ELF-1 (cell line): ENCODE measurements around the gene LMOD1.
"Not testable (repeated sequence)": the region's sequence is repeated elsewhere in the genome, so short reads cannot be mapped to it uniquely, and the experiment has no call there.

Experiments used
- DNase-seq: peaks from one replicate; pipeline ENCODE4 v3.0.0-alpha.2; 2016; ENCODE audit warnings: low read depth, low spot score

The LMOD1 gene

DNA sequence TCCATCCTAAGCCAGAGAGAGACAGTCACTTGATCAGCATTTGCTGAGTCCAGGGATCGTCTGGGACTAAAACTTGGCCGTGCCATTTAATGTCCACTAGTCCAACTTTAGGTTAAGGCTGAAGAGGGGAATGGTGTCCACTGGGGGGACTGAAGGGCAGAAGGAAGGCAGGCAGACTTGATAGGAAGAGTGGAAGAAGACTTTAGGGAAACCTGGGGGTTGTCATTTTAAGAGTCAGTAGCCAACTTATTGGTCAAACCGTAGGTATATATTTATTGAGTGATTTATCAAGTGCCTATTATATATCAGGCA is 1.3 kb upstream of the LMOD1 start:
- no peak for DNase-seq

- DNase-seq = no peak
These were observed 505 bp downstream of the LMOD1 start for GRCh38 chr1:201945863-201946223.

DNA sequence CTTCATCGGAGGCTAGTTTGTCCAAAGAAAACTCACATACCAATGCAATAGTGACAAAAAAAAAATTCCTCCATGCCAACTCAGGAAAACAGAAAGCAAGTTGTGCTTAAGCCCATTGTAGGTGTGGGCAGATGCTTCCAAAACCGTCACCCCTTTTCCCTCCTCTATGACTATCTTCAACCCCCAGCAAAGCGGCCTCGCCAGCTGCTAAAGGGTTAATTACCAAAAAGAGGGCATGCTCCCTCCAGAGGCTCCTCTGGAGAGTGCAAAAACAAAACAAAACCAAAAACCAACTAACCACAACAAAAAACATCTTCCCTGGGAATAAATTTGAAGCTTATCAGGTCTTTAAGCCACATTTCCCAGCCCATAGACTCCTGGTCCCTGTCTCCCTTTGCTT is 1.2 kb downstream of the LMOD1 start:
- no peak for DNase-seq

GRCh38 chr1:201944639-201945038 is 1.7 kb downstream of the LMOD1 start:
- no peak for DNase-seq

GRCh38 chr1:201944002-201944401 is 2.3 kb downstream of the LMOD1 start:
- no peak for DNase-seq

- no peak for DNase-seq
These were observed 4.2 kb downstream of the LMOD1 start for GRCh38 chr1:201942129-201942495.

GRCh38 chr1:201941420-201942128 is 4.8 kb downstream of the LMOD1 start:
- peak; percentile 94 for DNase-seq

GRCh38 chr1:201940316-201940715 is 6.0 kb downstream of the LMOD1 start:
- DNase-seq = not testable (repeated sequence)

GRCh38 chr1:201939574-201939973 is 6.8 kb downstream of the LMOD1 start:
- DNase-seq = no peak

- no peak for DNase-seq
These were observed 7.2 kb downstream of the LMOD1 start for GRCh38 chr1:201939148-201939547.

- DNase-seq = peak; percentile 67
These were observed 7.8 kb downstream of the LMOD1 start for GRCh38 chr1:201938440-201939035.

DNA sequence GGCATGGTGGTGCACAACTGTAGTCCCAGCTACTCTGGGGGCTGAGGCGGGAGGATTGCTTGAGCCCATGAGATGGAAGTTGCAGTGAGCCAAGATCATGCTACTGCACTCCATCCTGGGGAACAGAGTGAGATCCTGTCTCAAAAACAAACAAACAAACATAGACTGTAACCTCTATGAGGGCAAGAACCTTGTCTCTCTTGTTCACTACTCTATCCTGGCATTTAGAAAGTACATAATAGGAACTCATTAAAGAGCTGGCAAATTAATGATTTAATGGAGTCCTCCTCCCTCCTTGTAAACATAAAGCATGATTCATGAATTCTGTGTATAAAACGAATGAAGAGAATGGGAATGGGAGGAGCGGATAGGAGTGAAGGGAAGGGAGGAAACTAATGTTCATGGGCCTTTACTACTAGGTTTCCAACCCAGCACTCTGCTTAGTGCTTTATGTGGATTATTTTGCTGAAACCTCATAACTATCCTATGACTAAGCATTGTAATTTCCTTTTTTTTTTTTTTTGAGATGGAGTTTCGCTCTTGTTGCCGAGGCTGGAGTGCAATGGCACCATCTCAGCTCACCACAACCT is 8.6 kb downstream of the LMOD1 start:
- DNase-seq = no peak

GRCh38 chr1:201933840-201934430 is 12.4 kb downstream of the LMOD1 start:
- DNase-seq = no peak

DNA sequence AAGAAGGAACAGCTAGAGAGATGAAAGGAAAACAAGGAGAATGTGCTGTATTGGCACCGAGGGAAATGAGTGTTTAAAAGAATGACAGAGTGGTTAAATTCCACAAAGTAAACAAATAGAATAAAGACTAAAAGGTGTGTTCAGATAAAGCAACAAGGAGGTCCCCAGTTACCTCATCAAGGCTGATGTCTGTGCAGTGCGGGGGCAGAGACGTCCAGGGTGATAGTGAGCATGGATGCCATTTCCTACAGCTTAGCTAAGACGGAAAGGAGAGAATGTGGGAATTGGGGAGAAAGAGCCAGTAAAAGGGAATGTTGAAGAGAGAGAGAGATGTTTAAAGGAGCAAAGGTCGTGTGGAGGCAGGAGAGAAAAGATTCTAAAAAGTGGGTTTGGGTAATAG is 15.5 kb downstream of the LMOD1 start:
- no peak for DNase-seq

DNA sequence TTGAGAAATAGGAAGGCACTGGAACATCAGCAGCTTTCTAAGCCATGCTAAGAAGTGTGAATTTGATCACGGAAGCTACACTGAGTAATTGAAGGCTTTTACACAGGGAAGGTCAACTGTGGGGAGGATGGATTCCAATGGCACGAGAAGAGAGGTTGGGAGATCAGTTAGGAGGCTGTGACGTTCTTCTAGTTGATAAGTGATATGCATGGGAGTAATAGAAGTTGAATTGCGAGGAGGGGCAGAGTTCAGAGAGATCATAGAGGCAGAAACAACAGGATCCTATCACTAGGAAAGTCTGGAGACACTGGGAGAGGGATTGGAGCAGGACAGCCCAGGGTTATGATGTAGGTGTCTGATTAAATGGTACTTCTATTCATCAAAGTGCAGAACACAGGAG is 16.2 kb downstream of the LMOD1 start:
- DNase-seq = no peak

DNA sequence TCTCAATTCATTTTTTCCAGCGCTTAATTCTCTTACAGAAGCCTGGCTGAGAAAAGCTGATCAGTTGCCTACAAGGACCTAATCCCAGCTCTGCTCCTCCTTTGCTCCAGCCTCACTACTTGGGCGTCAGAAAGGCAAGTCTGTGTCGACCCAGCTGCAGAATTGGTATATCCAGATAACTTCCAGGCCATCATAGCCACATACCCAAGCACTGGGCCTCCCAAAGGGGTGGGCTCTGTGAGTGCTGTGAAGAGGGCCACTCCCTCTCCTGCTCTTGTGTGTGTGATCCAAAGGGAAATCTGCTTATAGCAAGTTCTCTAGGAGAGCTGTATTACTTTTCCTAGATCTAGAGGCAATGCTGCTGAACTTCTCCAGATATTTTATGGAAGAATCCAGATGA is 18.1 kb downstream of the LMOD1 start:
- no peak for DNase-seq

DNA sequence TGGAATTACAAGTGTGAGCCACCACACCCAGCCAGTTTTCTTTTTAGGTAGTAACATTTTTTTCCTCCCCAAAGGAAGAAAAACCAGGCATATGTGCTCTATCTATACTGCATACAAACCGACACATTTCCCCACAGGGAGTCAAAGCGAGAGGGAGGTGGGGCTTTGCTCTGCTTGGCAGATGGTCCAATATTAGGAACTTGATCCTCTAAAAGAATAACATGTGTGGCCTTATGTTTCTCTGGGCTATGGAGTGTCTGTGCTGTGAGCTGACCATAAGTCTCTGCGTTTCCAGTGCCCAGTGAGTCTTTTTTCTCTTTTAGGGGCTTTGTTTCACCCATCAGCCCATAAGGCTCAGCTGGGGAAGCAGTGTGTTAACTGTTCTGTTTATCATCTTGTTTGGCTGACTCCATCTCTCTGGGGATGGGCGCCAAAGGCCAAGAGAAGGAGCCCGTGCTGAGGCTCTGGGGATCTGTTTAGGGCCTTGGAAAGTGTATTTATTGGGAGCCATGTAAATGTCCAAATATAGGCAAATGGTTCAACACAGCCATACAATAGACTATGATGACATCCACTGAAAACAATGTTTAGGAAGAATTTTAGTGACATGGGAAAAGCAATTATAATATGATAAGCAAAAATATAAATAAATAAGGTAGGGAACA is 20.2 kb downstream of the LMOD1 start:
- no peak for DNase-seq

DNA sequence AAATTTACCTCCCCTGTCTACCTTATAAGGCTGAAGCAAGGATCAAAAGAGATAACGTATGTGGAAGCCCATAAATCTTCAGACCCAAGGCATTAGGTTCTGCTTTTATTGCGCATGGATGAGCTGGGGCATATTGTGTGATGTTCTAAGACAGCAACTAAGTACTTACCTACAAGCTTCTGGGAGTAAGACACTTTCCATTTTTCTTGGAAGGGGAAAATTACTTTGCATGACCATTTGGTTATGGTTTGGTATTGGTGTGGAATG is 21.1 kb downstream of the LMOD1 start:
- DNase-seq = no peak

DNA sequence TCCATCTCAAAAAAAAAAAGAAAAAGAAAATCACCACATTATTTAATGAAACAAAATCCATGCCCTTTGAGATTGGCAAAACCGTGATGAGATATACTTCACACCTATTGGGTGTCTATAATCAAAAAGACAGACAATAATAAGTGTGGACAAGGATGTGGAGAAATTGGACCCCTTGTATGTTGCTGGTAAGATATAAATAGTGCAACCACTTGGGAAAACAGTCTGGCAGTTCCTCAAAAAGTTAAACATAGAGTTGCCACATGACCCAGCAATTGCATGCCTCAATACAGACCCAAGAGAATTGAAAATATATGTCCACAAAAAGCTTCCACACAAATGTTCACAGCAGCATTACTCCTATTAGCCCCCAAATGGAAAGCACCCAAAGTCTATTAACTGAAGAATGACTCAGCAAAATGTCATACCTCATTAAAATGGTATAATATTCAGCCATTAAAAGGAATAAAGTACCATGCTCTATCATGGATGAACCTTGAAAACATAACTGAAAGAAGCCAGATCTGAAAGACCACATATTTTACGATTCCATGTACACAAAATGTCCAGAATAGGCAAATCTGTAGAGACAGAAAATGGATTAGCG is 24.3 kb downstream of the LMOD1 start:
- no peak for DNase-seq

- DNase-seq = no peak
These were observed 28.0 kb downstream of the LMOD1 start for GRCh38 chr1:201918343-201918742.

DNA sequence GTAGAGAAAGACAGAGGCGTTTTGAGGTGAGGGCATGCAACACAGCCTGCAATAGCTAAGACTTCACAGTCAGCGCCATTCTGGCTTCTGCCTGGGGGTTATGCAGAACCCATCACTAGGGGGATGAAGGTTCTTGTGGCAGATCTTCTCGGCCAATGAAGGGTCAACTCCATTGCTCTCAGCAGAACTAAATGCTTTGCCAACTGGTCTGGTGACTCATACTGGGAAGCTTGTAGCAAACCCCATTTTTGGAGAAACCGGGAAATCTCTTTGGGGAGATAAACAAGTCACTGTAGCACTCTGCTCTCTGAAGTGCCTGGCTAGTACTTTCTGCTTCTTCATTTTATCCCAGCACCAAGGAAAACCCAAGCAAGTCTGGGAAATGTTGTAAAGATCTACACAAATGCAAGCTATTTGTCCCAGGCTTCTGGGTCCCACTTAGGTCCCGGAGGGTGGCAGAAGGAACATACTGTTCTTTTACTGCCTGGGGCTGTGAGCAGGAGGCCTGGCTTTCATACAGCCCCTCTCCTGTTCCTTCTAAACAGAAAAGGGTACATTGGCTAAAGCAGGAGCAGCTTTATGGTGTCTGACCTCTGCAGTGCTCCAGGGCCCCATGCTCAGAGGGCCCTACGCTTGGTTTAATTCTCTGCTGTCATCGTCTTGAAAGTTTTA is 28.9 kb downstream of the LMOD1 start:
- DNase-seq = no peak

DNA sequence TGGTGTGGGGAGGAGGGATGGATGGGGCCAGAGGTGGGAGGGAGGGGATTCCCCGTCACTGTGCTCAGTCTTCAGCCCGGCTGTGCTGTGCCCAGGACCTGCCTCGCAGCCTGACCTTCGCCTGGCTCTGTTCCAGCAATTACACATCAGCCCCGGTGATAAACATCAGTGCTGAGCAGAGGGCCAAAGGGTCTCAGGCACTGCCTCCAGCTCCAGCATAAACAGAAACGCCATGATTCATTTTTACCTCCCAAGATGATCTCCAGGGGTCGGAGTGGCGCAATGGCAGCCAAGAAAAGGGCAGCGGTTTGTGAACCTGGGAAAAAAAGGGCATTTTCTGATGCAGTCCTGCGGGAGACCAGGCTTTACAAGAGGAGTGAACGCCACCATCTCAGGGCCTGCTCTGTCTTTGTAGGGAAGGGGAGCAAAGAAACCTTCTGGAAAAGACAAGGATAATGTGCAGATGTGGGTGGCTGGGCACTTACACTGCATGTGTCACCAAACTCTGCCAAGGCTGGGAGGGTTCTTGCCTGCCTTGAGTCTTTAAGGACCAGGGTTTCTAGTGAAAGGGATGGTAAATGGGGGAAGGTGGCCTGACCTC is 29.6 kb downstream of the LMOD1 start:
- peak; percentile 46 for DNase-seq
